CD4-positive, alpha-beta T cell treated with Interleukin-17A for 4 hours (primary cell): ENCODE results near the gene FOXN4.

Experiments
- DNase-seq: peaks from one replicate; pipeline ENCODE4 v3.0.0-alpha.2; 2020; ENCODE audit warnings: mixed read lengths

FOXN4 gene

GRCh38 chr12:109305547-109305946 is 3.5 kb downstream of the FOXN4 start:
- DNase-seq = no peak

- no peak for DNase-seq
Observed at GRCh38 chr12:109304485-109304884, 4.6 kb downstream of the FOXN4 start.

GRCh38 chr12:109302770-109303169 is 6.3 kb downstream of the FOXN4 start:
- DNase-seq = no peak

GRCh38 chr12:109302358-109302757 is 6.7 kb downstream of the FOXN4 start:
- no peak for DNase-seq

- no peak for DNase-seq
Observed at GRCh38 chr12:109301643-109302168, 7.4 kb downstream of the FOXN4 start.

GRCh38 chr12:109299849-109300248 is 9.2 kb downstream of the FOXN4 start:
- no peak for DNase-seq

- no peak for DNase-seq
Observed at GRCh38 chr12:109296431-109296830, 12.7 kb downstream of the FOXN4 start.

- DNase-seq = no peak
Observed at GRCh38 chr12:109295764-109296425, 13.2 kb downstream of the FOXN4 start.

- DNase-seq = no peak
Observed at GRCh38 chr12:109294286-109294796, 14.7 kb downstream of the FOXN4 start.

GRCh38 chr12:109293106-109293505 is 16.0 kb downstream of the FOXN4 start:
- no peak for DNase-seq

- DNase-seq = no peak
Observed at GRCh38 chr12:109292342-109292711, 16.8 kb downstream of the FOXN4 start.

GRCh38 chr12:109291521-109292341 is 17.4 kb downstream of the FOXN4 start:
- no peak for DNase-seq

GRCh38 chr12:109291117-109291516 is 18.0 kb downstream of the FOXN4 start:
- DNase-seq = no peak

GRCh38 chr12:109290061-109290460 is 19.0 kb downstream of the FOXN4 start:
- DNase-seq = no peak

GRCh38 chr12:109289551-109289950 is 19.5 kb downstream of the FOXN4 start:
- no peak for DNase-seq

GRCh38 chr12:109289004-109289403 is 20.1 kb downstream of the FOXN4 start:
- DNase-seq = no peak

GRCh38 chr12:109288571-109288970 is 20.5 kb downstream of the FOXN4 start:
- DNase-seq = no peak

- no peak for DNase-seq
Observed at GRCh38 chr12:109287811-109288469, 21.1 kb downstream of the FOXN4 start.

- no peak for DNase-seq
Observed at GRCh38 chr12:109287181-109287580, 21.9 kb downstream of the FOXN4 start.

- DNase-seq = no peak
Observed at GRCh38 chr12:109286652-109287051, 22.4 kb downstream of the FOXN4 start.

- no peak for DNase-seq
Observed at GRCh38 chr12:109286252-109286651, 22.8 kb downstream of the FOXN4 start.

GRCh38 chr12:109284392-109284791 is 24.7 kb downstream of the FOXN4 start:
- DNase-seq = no peak

- no peak for DNase-seq
Observed at GRCh38 chr12:109281452-109281851, 27.6 kb downstream of the FOXN4 start.
